ENCODE measurements around the gene ERN1. TPM values are rescaled to one million over a fixed set of nuclear protein-coding genes. Genes with fewer than 3 reads are reported as not detected.

ERN1 gene
- total RNA-seq, 1 experiment from 2014 or later = 13.5 TPM

GRCh38 chr17:64106918-64107317 is 23.0 kb downstream of the ERN1 start:
- no peaks in the 10 kb centered on the region for H4K20me1 ChIP-seq (ENCODE audit: low read length)
- intact Hi-C loops (cut with micrococcal nuclease) = no loop called here
- no peaks in the 10 kb centered on the region for H3K9me2 ChIP-seq (replicated peaks; ENCODE audit: low read length)
- no peak overlapping the region for H3K9ac ChIP-seq (ENCODE audit: low read length)
- H3K79me2 ChIP-seq (ENCODE audit: low read length) = peaks cover 18% of the 10 kb centered on the region; the same call in 1 of the 2 replicates
- no peak for TF ChIP-seq EZH2phosphoT487 (IDR thresholded peaks at IDR 0.05; ENCODE audit: borderline replicate concordance, low read length)
- no peak for TF ChIP-seq EZH2 (IDR thresholded peaks at IDR 0.05; ENCODE audit: low read length, unreplicated experiment)
- no peak for TF ChIP-seq CTCF (conservative IDR thresholded peaks at IDR 0.05; ENCODE audit: low read depth, low read length)
- no peaks in the 10 kb centered on the region for H3K9me3 ChIP-seq (ENCODE audit: low read length)
- no peak for DNase-seq
- no TSS peak for BruUV-seq (replicated peaks)
- no peaks in the 10 kb centered on the region for H3F3A ChIP-seq (ENCODE audit: low read length, unreplicated experiment)
- POLR2A ChIA-PET (ENCODE audit: unreplicated experiment) = no interaction called here
- H3K4me2 ChIP-seq (ENCODE audit: low read length) = no peak overlapping the region
- no peak overlapping the region for H3K27ac ChIP-seq (ENCODE audit: low read length)
- H2AFZ ChIP-seq (ENCODE audit: low read length) = no peak overlapping the region
- CTCF ChIA-PET = interaction anchor here (0.5 kb wide), 1 partner anchor 39 kb away, joined by 4 read pairs; no protein-coding TSS in a partner anchor
- H3K36me3 ChIP-seq (ENCODE audit: low read depth, low read length) = no peaks in the 10 kb centered on the region
- H3K27me3 ChIP-seq (ENCODE audit: low read length) = no peaks in the 10 kb centered on the region
- ATAC-seq = no peak
- peaks cover 38% of the 10 kb centered on the region for H3K4me1 ChIP-seq (ENCODE audit: insufficient read depth, low read length)
- H3K4me3 ChIP-seq (ENCODE audit: low read length) = no peak overlapping the region

DNA sequence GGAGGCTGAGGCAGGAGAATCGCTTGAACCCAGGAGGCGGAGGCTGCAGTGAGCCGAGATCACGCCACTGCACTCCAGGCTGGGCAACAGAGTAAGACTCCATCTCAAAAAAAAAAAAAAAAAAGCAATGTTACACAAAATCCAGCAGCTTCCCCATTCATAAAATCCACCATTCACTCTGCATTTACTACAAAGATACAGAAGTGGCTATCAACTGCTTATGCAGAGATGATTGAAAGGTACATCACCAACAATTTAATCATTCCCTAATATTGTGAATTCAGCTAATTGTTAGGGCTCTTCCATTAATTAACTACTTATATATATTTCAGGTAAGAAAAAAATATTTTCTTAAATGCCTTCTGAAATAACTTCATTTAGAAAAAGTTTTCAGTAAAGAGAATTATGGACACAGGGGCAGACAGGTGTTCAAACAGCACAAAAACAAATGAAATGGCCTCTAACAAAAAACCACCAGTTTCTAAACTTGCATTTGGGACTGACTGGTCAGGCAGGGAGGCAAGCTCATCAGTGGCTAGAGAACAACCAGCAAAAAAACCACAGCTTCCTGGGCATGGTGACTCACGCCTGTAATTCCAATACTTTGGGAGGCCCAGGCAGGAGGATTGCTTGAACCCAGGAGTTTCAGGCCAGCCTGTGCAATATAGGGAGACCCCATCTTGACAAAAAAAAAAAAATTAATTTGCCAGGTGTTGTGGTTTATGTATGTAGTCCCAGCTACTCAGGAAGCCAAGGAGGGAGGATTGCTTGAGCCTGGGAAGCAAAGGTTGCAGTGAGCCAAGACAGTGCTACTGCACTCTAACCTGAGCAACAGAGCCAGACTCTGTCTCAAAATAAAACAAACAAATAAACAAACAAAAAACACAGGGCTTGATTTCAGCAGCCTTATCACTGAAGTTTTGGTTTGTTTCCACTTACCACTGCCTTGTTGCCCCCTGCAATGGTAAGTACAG is 26.3 kb downstream of the ERN1 start:
- peaks cover 18% of the 10 kb centered on the region; the same call in 1 of the 2 replicates for H3K79me2 ChIP-seq (ENCODE audit: low read length)
- H3K27ac ChIP-seq (ENCODE audit: low read length) = peak overlapping the region; percentile 41
- H3K36me3 ChIP-seq (ENCODE audit: low read depth, low read length) = no peaks in the 10 kb centered on the region
- ChIA-PET CTCF (interaction anchor here (0.5 to 0.9 kb wide), 3 partner anchors 30 to 1979 kb away, joined by 3 to 4 read pairs (median 4); no protein-coding TSS in a partner anchor), POLR2A (ENCODE audit: unreplicated experiment) (no interaction called here)
- peaks cover 38% of the 10 kb centered on the region for H3K4me1 ChIP-seq (ENCODE audit: insufficient read depth, low read length)
- no peak overlapping the region for H3K4me3 ChIP-seq (ENCODE audit: low read length)
- no peaks in the 10 kb centered on the region for H3K9me2 ChIP-seq (replicated peaks; ENCODE audit: low read length)
- H4K20me1 ChIP-seq (ENCODE audit: low read length) = no peaks in the 10 kb centered on the region
- H3F3A ChIP-seq (ENCODE audit: low read length, unreplicated experiment) = no peaks in the 10 kb centered on the region
- intact Hi-C loops (cut with micrococcal nuclease) = no loop called here
- no peak for TF ChIP-seq EZH2 (IDR thresholded peaks at IDR 0.05; ENCODE audit: low read length, unreplicated experiment)
- no TSS peak for BruUV-seq (replicated peaks)
- no peaks in the 10 kb centered on the region for H3K27me3 ChIP-seq (ENCODE audit: low read length)
- DNase-seq = peak; percentile 83
- ATAC-seq = peak; percentile 75
- H2AFZ ChIP-seq (ENCODE audit: low read length) = no peak overlapping the region
- peak overlapping the region; percentile 41 for H3K4me2 ChIP-seq (ENCODE audit: low read length)
- H3K9ac ChIP-seq (ENCODE audit: low read length) = no peak overlapping the region
- H3K9me3 ChIP-seq (ENCODE audit: low read length) = no peaks in the 10 kb centered on the region

DNA sequence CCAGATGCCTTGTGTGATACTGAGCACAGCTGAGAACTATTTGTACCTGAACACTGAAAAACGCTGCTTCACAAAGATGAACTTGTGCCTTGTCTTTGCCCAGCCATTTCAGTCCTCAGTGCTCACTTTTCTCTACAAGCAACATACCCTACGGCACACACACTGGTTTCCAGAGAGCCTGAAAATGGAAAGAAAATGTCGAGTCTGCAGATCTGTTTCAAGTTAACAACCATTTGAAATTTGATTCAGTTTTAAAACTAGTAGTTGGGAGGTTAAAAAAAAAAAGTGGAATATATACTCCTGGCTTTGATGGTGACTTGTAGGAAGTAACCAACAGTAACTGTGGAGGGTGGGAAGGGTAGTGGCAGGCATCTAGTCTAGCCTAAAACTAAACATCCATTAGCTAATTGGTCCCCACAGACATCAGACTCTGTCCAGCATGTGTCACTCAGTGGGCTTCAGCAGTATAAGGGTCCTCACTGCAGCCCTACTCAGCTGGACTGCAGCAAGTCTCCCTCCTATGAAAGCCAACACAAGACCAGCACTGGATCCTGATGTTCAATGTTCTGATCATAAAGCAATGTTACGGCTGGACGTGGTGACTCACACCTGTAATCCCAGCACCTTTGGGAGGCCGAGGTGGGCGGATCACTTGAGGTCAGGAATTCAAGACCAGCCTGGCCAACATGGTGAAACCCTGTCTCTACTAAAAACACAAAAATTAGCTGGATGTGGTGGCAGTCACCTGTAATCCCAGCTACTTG is 27.1 kb downstream of the ERN1 start:
- peaks cover 7% of the 10 kb centered on the region for H3F3A ChIP-seq (ENCODE audit: low read length, unreplicated experiment)
- intact Hi-C loops (cut with micrococcal nuclease) = no loop called here
- TF ChIP-seq EZH2 (IDR thresholded peaks at IDR 0.05; ENCODE audit: low read length, unreplicated experiment) = no peak
- TF ChIP-seq CTCF (conservative IDR thresholded peaks at IDR 0.05; ENCODE audit: low read depth, low read length) = no peak
- TF ChIP-seq EZH2phosphoT487 (IDR thresholded peaks at IDR 0.05; ENCODE audit: borderline replicate concordance, low read length) = no peak
- no peaks in the 10 kb centered on the region for H3K9me3 ChIP-seq (ENCODE audit: low read length)
- H3K4me1 ChIP-seq (ENCODE audit: insufficient read depth, low read length) = peaks cover 38% of the 10 kb centered on the region
- no peaks in the 10 kb centered on the region for H3K9me2 ChIP-seq (replicated peaks; ENCODE audit: low read length)
- H3K4me2 ChIP-seq (ENCODE audit: low read length) = no peak overlapping the region
- no peaks in the 10 kb centered on the region for H3K36me3 ChIP-seq (ENCODE audit: low read depth, low read length)
- no peak overlapping the region for H3K9ac ChIP-seq (ENCODE audit: low read length)
- no TSS peak for BruUV-seq (replicated peaks)
- ATAC-seq (no peak), DNase-seq (no peak)
- POLR2A ChIA-PET (ENCODE audit: unreplicated experiment) = no interaction called here
- no peak overlapping the region for H3K4me3 ChIP-seq (ENCODE audit: low read length)
- no peaks in the 10 kb centered on the region for H4K20me1 ChIP-seq (ENCODE audit: low read length)
- peaks cover 22% of the 10 kb centered on the region; the same call in 1 of the 2 replicates for H3K79me2 ChIP-seq (ENCODE audit: low read length)
- H3K27me3 ChIP-seq (ENCODE audit: low read length) = no peaks in the 10 kb centered on the region
- H3K27ac ChIP-seq (ENCODE audit: low read length) = no peak overlapping the region
- H2AFZ ChIP-seq (ENCODE audit: low read length) = no peak overlapping the region
- CTCF ChIA-PET = interaction anchor here (0.6 kb wide), 1 partner anchor 1978 kb away, joined by 4 read pairs; no protein-coding TSS in a partner anchor

Measured in PC-3 (cell line).